SK-N-MC (cell line): ENCODE measurements around the gene GCK.

ENCODE experiments used
- DNase-seq: peaks from one replicate; pipeline ENCODE4 v3.0.0-alpha.2; 2011; ENCODE audit warnings: low read depth, low spot score
- H3K27ac ChIP-seq: fragments of 200-600 bp; sonication (generic); 2 replicates; pipeline ENCODE4 v1.5.1; 2016; ENCODE audit warnings: mixed run types
- H3K36me3 ChIP-seq: fragments of 200-600 bp; sonication (generic); 2 replicates; pipeline ENCODE4 v1.6.1; 2017; ENCODE audit warnings: antibody characterized with exemption, low read length, mixed read lengths; ENCODE audit not compliant: insufficient read depth
- H3K4me3 ChIP-seq: fragments of 200-600 bp; sonication (generic); 2 replicates; pipeline ENCODE4 v1.5.1; 2016
- H3K9ac ChIP-seq: fragments of 200-600 bp; sonication (generic); 2 replicates; pipeline ENCODE4 v1.8.0; 2017; ENCODE audit warnings: mixed run types, mixed read lengths; ENCODE audit not compliant: insufficient read length
- H3K9me3 ChIP-seq: fragments of 200-600 bp; sonication (generic); 2 replicates; pipeline ENCODE4 v1.6.1; 2017; ENCODE audit warnings: low read depth, mild to moderate bottlenecking, antibody characterized with exemption, low read length, moderate library complexity, mixed read lengths
- EZH2 ChIP-seq: fragments of 200-600 bp; sonication (generic); IDR thresholded peaks from one replicate; pipeline ENCODE4 v1.6.1; 2017; ENCODE audit warnings: antibody characterized with exemption
- FOXP2 ChIP-seq: optimal IDR thresholded peaks from 2 replicates; pipeline ENCODE3; 2011; ENCODE audit warnings: mild to moderate bottlenecking, moderate library complexity; ENCODE audit not compliant: insufficient read depth; ENCODE audit errors: extremely low read length, control extremely low read depth
- POLR2AphosphoS5 ChIP-seq: IDR thresholded peaks from 2 replicates; pipeline ENCODE4 v1.6.1; 2012; ENCODE audit warnings: mild to moderate bottlenecking, low read depth, low read length, borderline replicate concordance

Gene GCK

GRCh38 chr7:44188480-44189225 is 586 bp downstream of the GCK start:
- Histone ChIP-seq H3K36me3 (no peaks in the 10 kb centered on the region), H3K9me3 (no peaks in the 10 kb centered on the region), H3K4me3 (no peak overlapping the region), H3K27ac (no peak overlapping the region), H3K9ac (no peak overlapping the region)
- TF ChIP-seq POLR2AphosphoS5 = no peak
- TF ChIP-seq EZH2 = no peak
- TF ChIP-seq FOXP2 = no peak
- no peak for DNase-seq

- no peak overlapping the region for H3K4me3 ChIP-seq
- DNase-seq = no peak
- no peaks in the 10 kb centered on the region for H3K36me3 ChIP-seq
- H3K9me3 ChIP-seq = no peaks in the 10 kb centered on the region
- H3K27ac ChIP-seq = no peak overlapping the region
- TF ChIP-seq FOXP2 (no peak), POLR2AphosphoS5 (no peak), EZH2 (no peak)
- H3K9ac ChIP-seq = no peak overlapping the region
Observed at GRCh38 chr7:44187636-44188416, 1.4 kb downstream of the GCK start.

GRCh38 chr7:44186736-44187135 is 2.5 kb downstream of the GCK start:
- Histone ChIP-seq H3K27ac (no peak overlapping the region), H3K36me3 (no peaks in the 10 kb centered on the region), H3K9ac (no peak overlapping the region), H3K9me3 (no peaks in the 10 kb centered on the region), H3K4me3 (no peak overlapping the region)
- DNase-seq = no peak
- TF ChIP-seq FOXP2 = no peak
- no peak for TF ChIP-seq EZH2
- no peak for TF ChIP-seq POLR2AphosphoS5

- DNase-seq = no peak
- Histone ChIP-seq H3K4me3 (no peak overlapping the region), H3K27ac (no peak overlapping the region), H3K9ac (no peak overlapping the region), H3K36me3 (no peaks in the 10 kb centered on the region), H3K9me3 (no peaks in the 10 kb centered on the region)
- TF ChIP-seq EZH2 (no peak), FOXP2 (no peak), POLR2AphosphoS5 (no peak)
Observed at GRCh38 chr7:44185729-44186128, 3.5 kb downstream of the GCK start.

- H3K36me3 ChIP-seq = no peaks in the 10 kb centered on the region
- H3K9me3 ChIP-seq = no peaks in the 10 kb centered on the region
- no peak for DNase-seq
- TF ChIP-seq FOXP2 (no peak), POLR2AphosphoS5 (no peak), EZH2 (no peak)
- no peak overlapping the region for H3K9ac ChIP-seq
- no peak overlapping the region for H3K27ac ChIP-seq
- H3K4me3 ChIP-seq = no peak overlapping the region
Observed at GRCh38 chr7:44184873-44185446, 4.3 kb downstream of the GCK start.

- H3K27ac ChIP-seq = no peak overlapping the region
- DNase-seq = no peak
- no peak overlapping the region for H3K9ac ChIP-seq
Observed at GRCh38 chr7:44184206-44184872, 4.9 kb downstream of the GCK start.

GRCh38 chr7:44183386-44183785 is 5.9 kb downstream of the GCK start:
- Histone ChIP-seq H3K9me3 (no peaks in the 10 kb centered on the region), H3K27ac (no peak overlapping the region), H3K9ac (no peak overlapping the region), H3K36me3 (no peaks in the 10 kb centered on the region), H3K4me3 (no peak overlapping the region)
- DNase-seq = no peak
- no peak for TF ChIP-seq FOXP2
- TF ChIP-seq POLR2AphosphoS5 = no peak
- no peak for TF ChIP-seq EZH2

More at GRCh38 chr7:44184206-44184872, 4.9 kb downstream of the GCK start:
- TF ChIP-seq EZH2 = no peak
- no peak for TF ChIP-seq POLR2AphosphoS5
- TF ChIP-seq FOXP2 = no peak
- Histone ChIP-seq H3K36me3 (no peaks in the 10 kb centered on the region), H3K9me3 (no peaks in the 10 kb centered on the region), H3K4me3 (no peak overlapping the region)

GRCh38 chr7:44182827-44183226 is 6.4 kb downstream of the GCK start:
- no peak overlapping the region for H3K9ac ChIP-seq
- no peaks in the 10 kb centered on the region for H3K36me3 ChIP-seq
- H3K27ac ChIP-seq = no peak overlapping the region
- no peaks in the 10 kb centered on the region for H3K9me3 ChIP-seq
- DNase-seq = no peak
- TF ChIP-seq POLR2AphosphoS5 (no peak), FOXP2 (no peak), EZH2 (no peak)
- H3K4me3 ChIP-seq = no peak overlapping the region

- no peaks in the 10 kb centered on the region for H3K9me3 ChIP-seq
- no peak overlapping the region for H3K4me3 ChIP-seq
- H3K36me3 ChIP-seq = no peaks in the 10 kb centered on the region
- TF ChIP-seq EZH2 (no peak), POLR2AphosphoS5 (no peak), FOXP2 (no peak)
- H3K9ac ChIP-seq = no peak overlapping the region
- no peak overlapping the region for H3K27ac ChIP-seq
- DNase-seq = no peak
Observed at GRCh38 chr7:44180631-44181030, 8.6 kb downstream of the GCK start.
